HEK293 (cell line): ENCODE data around the gene HBA2.
"Not testable (repeated sequence)": the region's sequence is repeated elsewhere in the genome, so short reads cannot be mapped to it uniquely, and the experiment has no call there.

ENCODE experiments used
- CTCF ChIA-PET: fragments of 350-600 bp; formaldehyde crosslinking; extraction: SDS; loops from one replicate; lab custom pipeline; 2021; ENCODE audit warnings: antibody characterized with exemption; lab: Yijun Ruan, JAX
- POLR2A ChIA-PET: fragments of 300-600 bp; formaldehyde crosslinking; extraction: SDS; loops from one replicate; lab custom pipeline; 2020; ENCODE audit warnings: antibody characterized with exemption, inconsistent platforms; lab: Yijun Ruan, JAX
- H3K27ac ChIP-seq: fragments of 200-500 bp; sonication (Bioruptor generic); 2 replicates; pipeline ENCODE4 v1.5.1; 2014; ENCODE audit warnings: low read depth, low read length, control low read depth, inconsistent platforms; ENCODE audit errors: extremely low read depth
- H3K36me3 ChIP-seq, 2 experiments: fragments of 200-500 bp in 1 of 2; sonication (Bioruptor generic) in 1 of 2; 1 replicate in 1 of 2; 2 replicates in 1 of 2; pipeline ENCODE4 v1.5.1; 2014 to 2017; ENCODE audit warnings: inconsistent platforms in 2 of 2, low read length in 2 of 2; ENCODE audit not compliant: control insufficient read depth in 2 of 2, insufficient read depth in 1 of 2
- H3K4me1 ChIP-seq: fragments of 200-500 bp; sonication (Bioruptor generic); 2 replicates; pipeline ENCODE4 v1.5.1; 2014; ENCODE audit warnings: mild to moderate bottlenecking, low read length, inconsistent platforms; ENCODE audit not compliant: control insufficient read depth, insufficient read depth
- H3K4me3 ChIP-seq: 2 replicates; pipeline ENCODE4 v1.5.1; 2011; ENCODE audit warnings: low read depth, mild to moderate bottlenecking, control low read depth, low read length, moderate library complexity
- H3K9me3 ChIP-seq: fragments of 200-500 bp; sonication (Bioruptor generic); 2 replicates; pipeline ENCODE4 v1.5.1; 2014; ENCODE audit warnings: low read depth, low read length, inconsistent platforms; ENCODE audit not compliant: control insufficient read depth, insufficient read depth
- CTCF ChIP-seq: fragments of 450-650 bp; formaldehyde crosslinking; IDR thresholded peaks from 2 replicates; pipeline ENCODE4 v1.5.1; 2016; ENCODE audit warnings: missing biosample characterization, missing genetic modification characterization
- GLIS1 ChIP-seq: fragments of 450-650 bp; formaldehyde crosslinking; IDR thresholded peaks from 2 replicates; pipeline ENCODE4 v1.5.1; 2016; ENCODE audit warnings: missing biosample characterization, missing genetic modification characterization
- KLF1 ChIP-seq: fragments of 450-650 bp; formaldehyde crosslinking; IDR thresholded peaks from 2 replicates; pipeline ENCODE4 v1.5.1; 2016; ENCODE audit warnings: missing biosample characterization, missing genetic modification characterization
- MEIS1 ChIP-seq: sonication (generic); formaldehyde crosslinking; IDR thresholded peaks from 2 replicates; pipeline ENCODE4 v1.8.1; 2022; ENCODE audit warnings: missing genetic modification reagents, mild to moderate bottlenecking, borderline replicate concordance
- OSR2 ChIP-seq: fragments of 450-650 bp; formaldehyde crosslinking; IDR thresholded peaks from 2 replicates; pipeline ENCODE4 v1.5.1; 2016; ENCODE audit warnings: missing biosample characterization, missing genetic modification characterization
- REST ChIP-seq: fragments of 450-650 bp; formaldehyde crosslinking; IDR thresholded peaks from 2 replicates; pipeline ENCODE4 v1.5.1; 2016; ENCODE audit warnings: missing biosample characterization, missing genetic modification characterization
- SCRT2 ChIP-seq: fragments of 450-650 bp; formaldehyde crosslinking; IDR thresholded peaks from 2 replicates; pipeline ENCODE4 v1.5.1; 2016; ENCODE audit warnings: missing biosample characterization, missing genetic modification characterization
- ZBTB1 ChIP-seq: fragments of 450-650 bp; formaldehyde crosslinking; IDR thresholded peaks from 2 replicates; pipeline ENCODE4 v1.5.1; 2016; ENCODE audit warnings: missing biosample characterization, missing genetic modification characterization
- ZBTB6 ChIP-seq: fragments of 450-650 bp; formaldehyde crosslinking; IDR thresholded peaks from 2 replicates; pipeline ENCODE4 v1.5.1; 2017; ENCODE audit warnings: missing biosample characterization, missing genetic modification characterization
- ZFP37 ChIP-seq: fragments of 450-650 bp; formaldehyde crosslinking; IDR thresholded peaks from 2 replicates; pipeline ENCODE4 v1.5.1; 2016; ENCODE audit warnings: missing biosample characterization, missing genetic modification characterization
- ZNF18 ChIP-seq: fragments of 450-650 bp; formaldehyde crosslinking; IDR thresholded peaks from 2 replicates; pipeline ENCODE4 v1.5.1; 2016; ENCODE audit warnings: missing biosample characterization, missing genetic modification characterization
- ZNF488 ChIP-seq: fragments of 450-650 bp; formaldehyde crosslinking; IDR thresholded peaks from 2 replicates; pipeline ENCODE4 v1.5.1; 2016; ENCODE audit warnings: missing biosample characterization, missing genetic modification characterization
- ZNF530 ChIP-seq: fragments of 450-650 bp; formaldehyde crosslinking; IDR thresholded peaks from 2 replicates; pipeline ENCODE4 v1.5.1; 2016; ENCODE audit warnings: low read depth, missing biosample characterization, missing genetic modification characterization
- ZNF639 ChIP-seq: fragments of 450-650 bp; formaldehyde crosslinking; IDR thresholded peaks from 2 replicates; pipeline ENCODE4 v1.5.1; 2016; ENCODE audit warnings: missing biosample characterization, missing genetic modification characterization
- ZNF654 ChIP-seq: fragments of 450-650 bp; formaldehyde crosslinking; IDR thresholded peaks from 2 replicates; pipeline ENCODE4 v1.5.1; 2016; ENCODE audit warnings: low read depth, missing biosample characterization, missing genetic modification characterization
- ZNF692 ChIP-seq: fragments of 450-650 bp; formaldehyde crosslinking; IDR thresholded peaks from 2 replicates; pipeline ENCODE4 v1.5.1; 2016; ENCODE audit warnings: missing biosample characterization, missing genetic modification characterization
- ZNF830 ChIP-seq: fragments of 450-650 bp; IDR thresholded peaks from 2 replicates; pipeline ENCODE4 v1.5.0; 2018; ENCODE audit warnings: missing biosample characterization, missing genetic modification characterization, low read depth, mild to moderate bottlenecking, moderate library complexity

HBA2 gene

GRCh38 chr16:168424-168823 is 4.3 kb upstream of the HBA2 start (continued):
- no peak for TF ChIP-seq CTCF (tag by site-specific recombination)
- TF ChIP-seq ZNF639: no peak
- no peak for TF ChIP-seq SCRT2 (tag by site-specific recombination)
- no peak for TF ChIP-seq ZNF654 (tag by site-specific recombination)
- no peak for TF ChIP-seq ZNF830
- TF ChIP-seq ZFP37: no peak

- no peak overlapping the region for H3K27ac ChIP-seq
- H3K4me3 ChIP-seq: no peak overlapping the region
- H3K9me3 ChIP-seq: no peaks in the 10 kb centered on the region
- POLR2A ChIA-PET: interaction anchor here (0.6 kb wide), 1 partner anchor 14 kb away, joined by 5 read pairs; no protein-coding TSS in a partner anchor
- no peaks in the 10 kb centered on the region for H3K4me1 ChIP-seq
- TF ChIP-seq ZNF488 (tag by site-specific recombination) (no peak), GLIS1 (peak; percentile 43)
- H3K36me3 ChIP-seq: no peaks in the 10 kb centered on the region
- CTCF ChIA-PET: no interaction called here
These were observed 3.7 kb upstream of the HBA2 start for GRCh38 chr16:169014-169413.

- POLR2A ChIA-PET: interaction anchor here (1.0 kb wide), 2 partner anchors 9 to 11 kb away, joined by 5 to 6 read pairs; no protein-coding TSS in a partner anchor
- not testable (repeated sequence) for H3K4me3 ChIP-seq, H3K4me1 ChIP-seq, H3K27ac ChIP-seq, H3K36me3 ChIP-seq, H3K9me3 ChIP-seq
- CTCF ChIA-PET: interaction anchor here (1.5 kb wide), 1 partner anchor 52 kb away, joined by 4 read pairs; no protein-coding TSS in a partner anchor
- peak; percentile 85 for TF ChIP-seq GLIS1
- peak; percentile 88 for TF ChIP-seq REST (tag by site-specific recombination)
- TF ChIP-seq OSR2: peak; percentile 48
These were observed 2.6 kb upstream of the HBA2 start for GRCh38 chr16:170088-170507.

- Histone ChIP-seq H3K9me3 (no peaks in the 10 kb centered on the region), H3K4me1 (0 out of 2 replicates have a peak, but pooled peaks cover 2% of the 10 kb centered on the region), H3K27ac (no peak overlapping the region), H3K4me3 (no peak overlapping the region), H3K36me3 (no peaks in the 10 kb centered on the region)
- ChIA-PET POLR2A (interaction anchor here (1.0 kb wide), 2 partner anchors 9 to 12 kb away, joined by 5 to 6 read pairs; no protein-coding TSS in a partner anchor), CTCF (interaction anchor here (0.6 to 1.5 kb wide), 2 partner anchors 53 to 60 kb away, joined by 4 to 5 read pairs; no protein-coding TSS in a partner anchor)
- TF ChIP-seq ZBTB1 (tag by site-specific recombination) (no peak), ZNF692 (no peak), KLF1 (tag by site-specific recombination) (no peak), ZNF530 (tag by site-specific recombination) (no peak), ZFP37 (no peak), ZBTB6 (no peak), ZNF18 (tag by site-specific recombination) (no peak), MEIS1 (CRISPR knock-in tag) (no peak)
These were observed 1.9 kb upstream of the HBA2 start for GRCh38 chr16:170788-171187.
